HFFc6 (cell line): ENCODE results near the gene CSGALNACT2. TPM values are rescaled to one million over a fixed set of nuclear protein-coding genes. Genes with fewer than 3 reads are reported as not detected.
A peak's percentile ranks its signal among the peaks of the same experiment; 100 is the strongest.

ENCODE experiments used
- DNase-seq: peaks from one replicate; pipeline ENCODE4 v3.0.0-alpha.2; 2018
- H3K27ac Mint-ChIP-seq: 2 replicates; pipeline ENCODE4 v1.8.0; 2020; ENCODE audit warnings: mild to moderate bottlenecking, mixed read lengths
- H3K27me3 Mint-ChIP-seq: 2 replicates; pipeline ENCODE4 v1.8.0; 2021; ENCODE audit warnings: mild to moderate bottlenecking, moderate library complexity, mixed read lengths; ENCODE audit not compliant: insufficient read depth
- H3K36me3 Mint-ChIP-seq: 2 replicates; pipeline ENCODE4 v1.8.0; 2021; ENCODE audit warnings: low read depth, mixed read lengths
- H3K4me1 Mint-ChIP-seq: 2 replicates; pipeline ENCODE4 v1.8.0; 2020; ENCODE audit warnings: low read depth, mixed read lengths
- H3K4me3 Mint-ChIP-seq: 2 replicates; pipeline ENCODE4 v1.8.0; 2020; ENCODE audit warnings: mild to moderate bottlenecking, moderate library complexity, mixed read lengths
- H3K9me3 Mint-ChIP-seq: 2 replicates; pipeline ENCODE4 v1.8.0; 2020; ENCODE audit warnings: mild to moderate bottlenecking, mixed read lengths
- total RNA-seq, 6 experiments: library from RNA; stranded (reverse); fragmentation: NEBNext Ultra II Directional; extraction: Animal tissue kit (Norgen Biotek cat#: 25700); gene quantifications; 2 replicates in 1 of 6; 3 replicates in 5 of 6; pipeline ENCODE4 v1.2.3, GENCODE V29; 2021
- TF ChIP-seq, protein P1 (sequence below): fragments of 200-600 bp; sonication (generic); IDR thresholded peaks from 2 replicates; pipeline ENCODE4 v1.5.0; 2021; ENCODE audit warnings: antibody characterized with exemption, mild to moderate bottlenecking

The CSGALNACT2 gene
- total RNA-seq, 6 experiments from 2014 or later = 18.0 to 20.8 (median 18.6) TPM

DNA sequence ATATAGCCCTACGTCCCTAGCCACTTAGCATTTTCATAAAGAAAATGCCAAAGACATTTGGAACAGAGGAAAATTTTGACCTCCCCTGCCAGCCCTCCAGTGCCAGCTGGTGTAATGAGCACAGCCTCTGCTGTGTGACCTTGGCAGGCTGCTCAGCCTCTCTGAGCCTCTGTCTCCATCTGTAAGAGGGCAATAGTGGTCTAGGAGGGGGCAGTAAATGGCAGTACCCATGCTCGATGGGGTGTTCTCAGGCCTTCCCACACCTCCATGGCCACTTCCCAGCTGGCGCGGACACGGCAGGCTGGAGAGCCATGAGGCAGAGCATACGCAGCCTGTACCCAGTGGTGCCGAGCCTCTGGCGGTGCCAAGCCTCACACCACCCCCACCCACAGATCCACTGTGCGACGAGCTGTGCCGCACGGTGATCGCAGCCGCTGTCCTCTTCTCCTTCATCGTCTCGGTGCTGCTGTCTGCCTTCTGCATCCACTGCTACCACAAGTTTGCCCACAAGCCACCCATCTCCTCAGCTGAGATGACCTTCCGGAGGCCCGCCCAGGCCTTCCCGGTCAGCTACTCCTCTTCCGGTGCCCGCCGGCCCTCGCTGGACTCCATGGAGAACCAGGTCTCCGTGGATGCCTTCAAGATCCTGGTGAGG, 24.0 kb upstream of the CSGALNACT2 start:
- no peak overlapping the region for H3K4me3 Mint-ChIP-seq
- H3K36me3 Mint-ChIP-seq = no peaks in the 10 kb centered on the region
- peaks cover 16% of the 10 kb centered on the region for H3K27me3 Mint-ChIP-seq
- no peak overlapping the region for H3K27ac Mint-ChIP-seq
- DNase-seq = no peak
- peaks cover 10% of the 10 kb centered on the region for H3K4me1 Mint-ChIP-seq
- TF ChIP-seq, protein P1, sequence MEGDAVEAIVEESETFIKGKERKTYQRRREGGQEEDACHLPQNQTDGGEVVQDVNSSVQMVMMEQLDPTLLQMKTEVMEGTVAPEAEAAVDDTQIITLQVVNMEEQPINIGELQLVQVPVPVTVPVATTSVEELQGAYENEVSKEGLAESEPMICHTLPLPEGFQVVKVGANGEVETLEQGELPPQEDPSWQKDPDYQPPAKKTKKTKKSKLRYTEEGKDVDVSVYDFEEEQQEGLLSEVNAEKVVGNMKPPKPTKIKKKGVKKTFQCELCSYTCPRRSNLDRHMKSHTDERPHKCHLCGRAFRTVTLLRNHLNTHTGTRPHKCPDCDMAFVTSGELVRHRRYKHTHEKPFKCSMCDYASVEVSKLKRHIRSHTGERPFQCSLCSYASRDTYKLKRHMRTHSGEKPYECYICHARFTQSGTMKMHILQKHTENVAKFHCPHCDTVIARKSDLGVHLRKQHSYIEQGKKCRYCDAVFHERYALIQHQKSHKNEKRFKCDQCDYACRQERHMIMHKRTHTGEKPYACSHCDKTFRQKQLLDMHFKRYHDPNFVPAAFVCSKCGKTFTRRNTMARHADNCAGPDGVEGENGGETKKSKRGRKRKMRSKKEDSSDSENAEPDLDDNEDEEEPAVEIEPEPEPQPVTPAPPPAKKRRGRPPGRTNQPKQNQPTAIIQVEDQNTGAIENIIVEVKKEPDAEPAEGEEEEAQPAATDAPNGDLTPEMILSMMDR = no peak
- H3K9me3 Mint-ChIP-seq = no peaks in the 10 kb centered on the region

GRCh38 chr10:43114743-43115611, 23.3 kb upstream of the CSGALNACT2 start:
- Mint-ChIP-seq H3K27me3 (peaks cover 16% of the 10 kb centered on the region), H3K4me3 (no peak overlapping the region), H3K27ac (no peak overlapping the region), H3K9me3 (no peaks in the 10 kb centered on the region), H3K36me3 (no peaks in the 10 kb centered on the region), H3K4me1 (peaks cover 9% of the 10 kb centered on the region)
- TF ChIP-seq, protein P1 = peak; percentile 36
- no peak for DNase-seq

DNA sequence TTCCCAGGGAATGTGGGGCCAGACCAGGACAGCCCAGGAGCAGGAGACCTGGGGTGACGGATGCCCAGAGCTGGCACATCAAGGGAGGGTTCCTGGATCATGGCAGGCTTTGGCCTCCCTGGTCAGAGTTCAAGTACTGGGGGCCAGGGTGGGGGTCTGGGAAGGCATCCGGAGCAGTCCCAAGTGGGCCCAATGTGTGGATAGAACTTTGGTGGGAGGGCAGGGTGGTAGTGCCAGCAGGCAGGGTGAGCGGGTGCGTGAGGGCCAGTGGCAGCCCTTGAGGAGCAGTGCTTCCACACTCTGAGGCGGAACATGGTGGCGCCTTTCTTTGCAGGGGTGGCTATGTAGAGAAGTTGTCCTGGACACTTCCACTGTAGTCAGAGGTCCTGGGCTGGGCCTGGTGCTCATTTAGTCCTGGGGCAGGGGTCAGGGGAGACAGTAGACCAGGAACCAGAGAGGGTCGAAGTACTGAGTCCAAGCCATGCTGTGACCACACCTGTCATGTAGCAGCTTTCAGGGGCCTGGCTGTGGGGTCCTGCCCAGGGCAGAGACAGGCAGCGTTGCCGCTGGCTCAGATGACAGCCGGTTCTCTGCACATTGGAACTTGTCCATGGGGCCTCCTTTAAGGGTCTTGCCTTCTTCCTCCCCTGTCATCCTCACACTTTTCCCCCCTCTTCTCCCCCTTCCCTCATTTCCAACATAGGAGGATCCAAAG, 22.2 kb upstream of the CSGALNACT2 start:
- no peak for DNase-seq
- no peaks in the 10 kb centered on the region for H3K9me3 Mint-ChIP-seq
- H3K27ac Mint-ChIP-seq = no peak overlapping the region
- peaks cover 18% of the 10 kb centered on the region for H3K27me3 Mint-ChIP-seq
- H3K4me3 Mint-ChIP-seq = no peak overlapping the region
- TF ChIP-seq, protein P1 = no peak
- no peaks in the 10 kb centered on the region for H3K36me3 Mint-ChIP-seq
- H3K4me1 Mint-ChIP-seq = no peaks in the 10 kb centered on the region

- Mint-ChIP-seq H3K27ac (no peak overlapping the region), H3K9me3 (no peaks in the 10 kb centered on the region)
These were observed 21.6 kb upstream of the CSGALNACT2 start for GRCh38 chr10:43116596-43116995.

More at GRCh38 chr10:43116596-43116995, 21.6 kb upstream of the CSGALNACT2 start:
- Mint-ChIP-seq H3K4me3 (no peak overlapping the region), H3K36me3 (no peaks in the 10 kb centered on the region), H3K27me3 (peaks cover 21% of the 10 kb centered on the region), H3K4me1 (no peaks in the 10 kb centered on the region)
- DNase-seq = no peak
- TF ChIP-seq, protein P1 = no peak
